SK-N-SH (cell line): ENCODE data around the gene TRAF4. TPM values are rescaled to one million over a fixed set of nuclear protein-coding genes. Genes with fewer than 3 reads are reported as not detected.
"Not testable (repeated sequence)": the region's sequence is repeated elsewhere in the genome, so short reads cannot be mapped to it uniquely, and the experiment has no call there.

Experiments
- CTCF ChIA-PET: fragments of 300-600, 350-600 bp; formaldehyde crosslinking; extraction: SDS; loops from one replicate; lab custom pipeline; 2021; lab: Yijun Ruan, JAX
- POLR2A ChIA-PET: fragments of 350-600 bp; sonication (Branson Sonifier 250); formaldehyde crosslinking; extraction: SDS; loops from one replicate; lab custom pipeline; 2020; ENCODE audit warnings: antibody characterized with exemption, inconsistent platforms; lab: Yijun Ruan, JAX
- DNase-seq: peaks from one replicate; pipeline ENCODE4 v3.0.0; 2012
- H2AFZ ChIP-seq: fragments of 200-600 bp; sonication (generic); 2 replicates; pipeline ENCODE4 v1.8.1; 2016; ENCODE audit warnings: antibody characterized with exemption, mild to moderate bottlenecking, low read depth
- H3F3A ChIP-seq: fragments of 200-600 bp; sonication (generic); replicated peaks from 2 replicates; pipeline ENCODE3; 2016; ENCODE audit warnings: antibody characterized with exemption, mild to moderate bottlenecking; ENCODE audit not compliant: insufficient read depth
- H3K27ac ChIP-seq, 2 experiments: fragments of 200-500 bp in 1 of 2; fragments of 200-600 bp in 1 of 2; sonication (Bioruptor generic) in 1 of 2; sonication (generic), shearing (Covaris generic) in 1 of 2; 2 replicates each; pipeline versions ENCODE4 v1.5.1 to v1.6.1; 2014 to 2016; ENCODE audit warnings: low read depth in 2 of 2, inconsistent platforms in 1 of 2, low read length in 1 of 2, mild to moderate bottlenecking in 1 of 2, mixed read lengths in 1 of 2
- H3K27me3 ChIP-seq: fragments of 200-600 bp; sonication (generic), shearing (Covaris generic); 2 replicates; pipeline ENCODE4 v1.6.1; 2016; ENCODE audit warnings: mixed run types; ENCODE audit not compliant: insufficient read depth
- H3K36me3 ChIP-seq, 2 experiments: fragments of 200-500 bp in 1 of 2; fragments of 200-600 bp in 1 of 2; sonication (Bioruptor generic) in 1 of 2; sonication (generic) in 1 of 2; replicated peaks in 1 of 2; 2 replicates each; pipeline versions ENCODE3 to v1.5.1; 2014 to 2016; ENCODE audit warnings: low read length in 1 of 2, mild to moderate bottlenecking in 1 of 2; ENCODE audit not compliant: insufficient read depth in 2 of 2, control insufficient read depth in 1 of 2
- H3K4me1 ChIP-seq, 2 experiments: fragments of 200-500 bp in 1 of 2; fragments of 200-600 bp in 1 of 2; sonication (Bioruptor generic) in 1 of 2; sonication (generic), shearing (Covaris generic) in 1 of 2; 2 replicates each; pipeline versions ENCODE4 v1.5.1 to v1.6.1; 2014 to 2016; ENCODE audit warnings: low read depth in 1 of 2, low read length in 1 of 2, mixed run types in 1 of 2; ENCODE audit not compliant: insufficient read depth in 2 of 2, control insufficient read depth in 1 of 2
- H3K4me2 ChIP-seq: fragments of 200-600 bp; sonication (generic), shearing (Covaris generic); 2 replicates; pipeline ENCODE4 v1.6.1; 2017; ENCODE audit warnings: mixed run types
- H3K4me3 ChIP-seq, 2 experiments: fragments of 200-500 bp in 1 of 2; fragments of 200-600 bp in 1 of 2; sonication (Bioruptor generic) in 1 of 2; sonication (generic), shearing (Covaris generic) in 1 of 2; 2 replicates each; pipeline versions ENCODE4 v1.5.1 to v1.8.1; 2014 to 2016; ENCODE audit warnings: low read depth in 2 of 2, inconsistent platforms in 1 of 2, low read length in 1 of 2, mild to moderate bottlenecking in 1 of 2, mixed read lengths in 1 of 2, moderate library complexity in 1 of 2
- H3K79me2 ChIP-seq: fragments of 200-600 bp; sonication (generic); 2 replicates; pipeline ENCODE4 v1.8.1; 2017; ENCODE audit warnings: mild to moderate bottlenecking; ENCODE audit not compliant: insufficient read depth
- H3K9ac ChIP-seq: fragments of 200-600 bp; sonication (generic); 2 replicates; pipeline ENCODE4 v1.6.1; 2017; ENCODE audit warnings: mixed run types
- H3K9me2 ChIP-seq: fragments of 200-600 bp; sonication (generic); 2 replicates; pipeline ENCODE4 v1.6.1; 2017; ENCODE audit warnings: mixed run types
- H3K9me3 ChIP-seq: fragments of 200-600 bp; sonication (generic); 2 replicates; pipeline ENCODE4 v1.6.1; 2017; ENCODE audit warnings: mixed run types, mild to moderate bottlenecking, moderate library complexity
- H4K20me1 ChIP-seq: fragments of 200-600 bp; sonication (generic); 2 replicates; pipeline ENCODE4 v1.6.1; 2017; ENCODE audit warnings: mild to moderate bottlenecking, mixed run types; ENCODE audit not compliant: insufficient read depth
- CHD2 ChIP-seq: fragments of 150-350 bp; IDR thresholded peaks from 2 replicates; pipeline ENCODE4 v1.6.1; 2018; ENCODE audit warnings: low read length; ENCODE audit not compliant: partially characterized antibody
- FOXJ3 ChIP-seq: sonication (generic); formaldehyde crosslinking; IDR thresholded peaks from 2 replicates; pipeline ENCODE4 v1.5.1; 2020; ENCODE audit warnings: mild to moderate bottlenecking, missing genetic modification reagents
- GATA2 ChIP-seq: sonication (generic); formaldehyde crosslinking; IDR thresholded peaks from 2 replicates; pipeline ENCODE4 v1.5.0; 2020; ENCODE audit warnings: mild to moderate bottlenecking, missing genetic modification reagents
- JUND ChIP-seq: IDR thresholded peaks from 2 replicates; pipeline ENCODE4 v1.4.0; 2012
- MEF2A ChIP-seq: IDR thresholded peaks from 2 replicates; pipeline ENCODE4 v1.4.0; 2012; ENCODE audit warnings: low read depth, borderline replicate concordance
- MXI1 ChIP-seq: IDR thresholded peaks from 2 replicates; pipeline ENCODE4 v1.6.1; 2012; ENCODE audit warnings: mild to moderate bottlenecking, low read depth, low read length, improper control_type of control experiment
- POLR2AphosphoS5 ChIP-seq: IDR thresholded peaks from 2 replicates; pipeline ENCODE4 v1.6.1; 2012; ENCODE audit warnings: low read depth, low read length
- RCOR1 ChIP-seq: fragments of 150-350 bp; IDR thresholded peaks from 2 replicates; pipeline ENCODE4 v1.6.1; 2017; ENCODE audit warnings: antibody characterized with exemption, low read length
- TCF12 ChIP-seq: IDR thresholded peaks from 2 replicates; pipeline ENCODE4 v1.4.0; 2012
- WGBS: methylation state at CpG from one replicate; pipeline ENCODE4 v1.1.6; 2017; ENCODE audit warnings: low lambda C conversion rate; 5-methylcytosine and 5-hydroxymethylcytosine counted together
- polyA plus RNA-seq, 3 experiments: library from polyadenylated mRNA; depleted of rRNA; stranded (reverse); fragments of >200 nt; gene quantifications; 2 replicates each; pipeline ENCODE4 v1.2.3, GENCODE V29; 2012
- TF ChIP-seq, protein P1 (sequence below): IDR thresholded peaks from 2 replicates; pipeline ENCODE4 v1.4.0; 2012; ENCODE audit warnings: low read depth, borderline replicate concordance
- TF ChIP-seq, protein P2 (sequence below): fragments of 150-350 bp; IDR thresholded peaks from 2 replicates; pipeline ENCODE4 v1.6.1; 2017; ENCODE audit warnings: antibody characterized with exemption, low read length, low read depth, borderline replicate concordance
- TF ChIP-seq, protein P3 (sequence below): fragments of 150-350 bp; IDR thresholded peaks from 2 replicates; pipeline ENCODE4 v1.6.1; 2016; ENCODE audit warnings: mild to moderate bottlenecking, low read depth, low read length

TRAF4 gene
- polyA plus RNA-seq, 1 of the 3 experiments (the other 2 are of a cell fraction): 95.7 TPM

DNA sequence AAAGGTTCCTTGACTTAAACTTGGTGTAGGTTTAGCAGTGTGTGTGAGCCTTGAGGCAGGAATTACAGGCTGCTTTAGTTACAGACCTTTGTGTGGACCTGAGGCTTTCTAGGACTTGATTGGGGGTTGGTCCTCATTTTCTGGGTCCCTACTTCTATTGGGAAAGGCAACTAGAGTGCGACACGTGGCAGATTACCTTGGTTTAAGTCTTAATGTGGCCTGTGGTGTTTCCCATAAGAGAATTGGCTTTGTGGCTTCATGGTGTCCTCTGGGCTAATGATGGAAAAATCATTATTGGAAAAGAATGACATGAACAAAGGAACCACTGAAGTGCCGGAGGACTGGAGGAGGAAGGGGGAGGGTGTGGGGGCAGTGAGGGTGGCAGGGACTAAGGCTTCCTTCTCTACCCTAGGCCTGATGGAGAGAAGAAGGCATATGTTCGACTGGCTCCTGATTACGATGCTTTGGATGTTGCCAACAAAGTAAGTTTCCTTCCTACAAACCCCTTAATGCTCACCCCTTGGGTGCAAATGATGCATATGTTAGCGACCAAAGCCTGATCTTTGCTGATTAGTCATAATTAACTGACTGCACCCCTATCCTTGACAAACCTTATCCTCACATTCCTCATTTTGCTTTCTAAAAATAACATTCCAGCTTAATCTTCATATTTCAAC lies 20.5 kb upstream of the TRAF4 start:
- Histone ChIP-seq H3F3A (peaks cover 75% of the 10 kb centered on the region), H3K27ac (peak overlapping the region; percentile 12 to 86; a peak in 1 of 4 replicates), H3K9me3 (no peaks in the 10 kb centered on the region), H3K79me2 (peaks cover 36% of the 10 kb centered on the region), H3K36me3 (peaks cover 38 to 41% of the 10 kb centered on the region in 2 experiments), H2AFZ (no peak overlapping the region), H3K4me2 (peak overlapping the region; percentile 92; the same call in 1 of the 2 replicates), H3K4me3 (no peak overlapping the region), H3K9me2 (no peaks in the 10 kb centered on the region), H4K20me1 (peaks cover 36% of the 10 kb centered on the region), H3K27me3 (no peaks in the 10 kb centered on the region), H3K9ac (no peak overlapping the region; the same call in 1 of the 2 replicates), H3K4me1 (peaks cover 16 to 42% of the 10 kb centered on the region in 2 experiments)
- POLR2A ChIA-PET: no interaction called here
- CTCF ChIA-PET: interaction anchor here (11.1 kb wide), 1 partner anchor 25 kb away, joined by 612 read pairs; the partner anchor contains the start of gene TRAF4
- WGBS: 89% methylated on average over 6 of the region's 6 CpGs
- no peak for DNase-seq
- TF ChIP-seq GATA2 (no peak), POLR2AphosphoS5 (0 out of 2 replicates have a peak, but pooled peaks have one; percentile 15)

DNA sequence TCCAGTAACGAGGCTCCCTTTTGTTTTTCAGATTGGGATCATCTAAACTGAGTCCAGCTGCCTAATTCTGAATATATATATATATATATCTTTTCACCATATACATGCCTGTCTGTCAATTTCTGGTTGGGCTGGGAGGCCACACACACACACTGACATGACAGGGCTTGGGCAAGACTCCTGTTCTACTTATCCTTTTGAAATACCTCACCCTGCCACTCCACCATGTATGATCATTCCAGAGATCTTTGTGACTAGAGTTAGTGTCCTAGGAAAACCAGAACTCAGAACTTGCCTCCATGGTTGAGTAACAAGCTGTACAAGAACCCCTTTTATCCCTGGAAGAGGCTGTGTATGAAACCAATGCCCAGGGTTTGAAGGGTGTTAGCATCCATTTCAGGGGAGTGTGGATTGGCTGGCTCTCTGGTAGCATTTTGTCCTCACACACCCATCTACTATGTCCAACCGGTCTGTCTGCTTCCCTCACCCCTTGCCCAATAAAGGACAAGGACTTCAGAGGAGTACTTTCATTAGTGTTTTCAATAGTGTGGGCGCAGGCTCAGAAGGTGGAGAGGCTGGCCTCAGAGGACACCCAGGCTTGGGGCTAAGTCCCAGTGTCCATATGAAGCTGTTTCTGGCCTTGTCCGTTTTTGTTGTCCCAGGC lies 19.8 kb upstream of the TRAF4 start:
- Histone ChIP-seq H4K20me1 (peaks cover 36% of the 10 kb centered on the region), H3K4me1 (peaks cover 16 to 42% of the 10 kb centered on the region in 2 experiments), H3F3A (peaks cover 73% of the 10 kb centered on the region), H3K36me3 (peaks cover 38 to 41% of the 10 kb centered on the region in 2 experiments), H3K27ac (peak overlapping the region in 1 of 2 experiments; percentile 72; a peak in 2 of 4 replicates), H3K79me2 (peaks cover 36% of the 10 kb centered on the region)
- H3K4me3 ChIP-seq, H3K27me3 ChIP-seq, DNase-seq, H2AFZ ChIP-seq, H3K9me2 ChIP-seq, H3K9ac ChIP-seq, H3K9me3 ChIP-seq, H3K4me2 ChIP-seq: not testable (repeated sequence)
- 92% methylated on average over 4 of the region's 4 CpGs for WGBS
- ChIA-PET CTCF (interaction anchor here (0.7 to 11.1 kb wide), 6 partner anchors 11 to 229 kb away, joined by 3 to 612 read pairs (median 30); partner anchors contain the start of genes PHF12 and TRAF4), POLR2A (interaction anchor here (0.6 kb wide), 1 partner anchor 15 kb away, joined by 3 read pairs; no protein-coding TSS in a partner anchor)

DNA sequence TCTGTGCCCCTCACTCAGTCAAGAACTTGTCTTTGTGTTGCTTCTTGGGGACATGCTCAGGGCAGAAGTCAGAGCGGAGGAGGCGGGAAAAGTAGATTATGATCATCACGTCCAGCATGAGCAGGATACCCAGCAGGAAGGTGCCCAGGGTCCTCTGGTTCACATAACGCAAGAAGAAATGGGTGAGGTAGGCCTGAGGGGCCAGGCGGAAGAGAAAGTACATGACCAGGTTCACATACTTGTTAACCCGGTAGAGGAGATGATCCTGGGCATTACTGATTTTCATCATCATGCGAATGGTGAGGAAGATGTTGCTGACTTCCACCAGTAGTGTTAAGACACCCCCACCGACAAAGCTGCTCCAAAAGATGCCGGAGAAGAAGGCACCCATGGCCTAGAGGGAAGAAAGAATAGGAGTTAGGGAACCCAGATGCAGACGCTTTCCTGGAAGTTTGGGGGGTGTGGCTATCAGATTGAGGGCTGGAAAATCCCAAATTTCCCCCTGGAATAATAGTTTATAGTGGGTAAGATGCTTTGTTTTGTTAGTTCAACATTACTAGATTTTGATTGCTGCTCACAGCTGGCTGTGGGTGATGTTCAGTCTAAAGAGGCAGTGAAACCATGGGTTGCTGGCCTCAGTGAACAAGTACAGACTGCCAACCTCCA lies 19.2 kb upstream of the TRAF4 start:
- Histone ChIP-seq H3K36me3 (peaks cover 38 to 41% of the 10 kb centered on the region in 2 experiments), H3K4me3 (no peak overlapping the region), H3K9me2 (no peaks in the 10 kb centered on the region), H3F3A (peaks cover 73% of the 10 kb centered on the region), H4K20me1 (peaks cover 36% of the 10 kb centered on the region), H3K4me1 (peaks cover 16 to 42% of the 10 kb centered on the region in 2 experiments), H3K79me2 (peaks cover 36% of the 10 kb centered on the region), H3K27me3 (no peaks in the 10 kb centered on the region), H3K27ac (peak overlapping the region; percentile 72 to 88), H2AFZ (no peak overlapping the region), H3K4me2 (peak overlapping the region; percentile 99), H3K9me3 (no peaks in the 10 kb centered on the region), H3K9ac (peak overlapping the region; percentile 71; the same call in 1 of the 2 replicates)
- whole genome bisulfite sequencing: 80% methylated on average over 10 of the region's 10 CpGs
- no peak for DNase-seq
- POLR2A ChIA-PET: interaction anchor here (0.6 to 4.5 kb wide), 3 partner anchors 16 to 25 kb away, joined by 3 to 52 read pairs (median 4); partner anchors contain the start of gene TRAF4
- CTCF ChIA-PET: interaction anchor here (0.7 to 11.1 kb wide), 14 partner anchors 8 to 392 kb away, joined by 3 to 612 read pairs (median 4); partner anchors contain the start of genes PHF12, PROCA1, SDF2 and SUPT6H
- TF ChIP-seq RCOR1 (no peak), CHD2 (no peak), POLR2AphosphoS5 (no peak; the same call in 1 of the 2 replicates), FOXJ3 (CRISPR knock-in tag) (no peak), TCF12 (no peak), GATA2 (no peak), MEF2A (no peak), MXI1 (no peak), JUND (no peak)
- TF ChIP-seq, protein P1, sequence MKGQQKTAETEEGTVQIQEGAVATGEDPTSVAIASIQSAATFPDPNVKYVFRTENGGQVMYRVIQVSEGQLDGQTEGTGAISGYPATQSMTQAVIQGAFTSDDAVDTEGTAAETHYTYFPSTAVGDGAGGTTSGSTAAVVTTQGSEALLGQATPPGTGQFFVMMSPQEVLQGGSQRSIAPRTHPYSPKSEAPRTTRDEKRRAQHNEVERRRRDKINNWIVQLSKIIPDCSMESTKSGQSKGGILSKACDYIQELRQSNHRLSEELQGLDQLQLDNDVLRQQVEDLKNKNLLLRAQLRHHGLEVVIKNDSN: no peak
- TF ChIP-seq, protein P2, sequence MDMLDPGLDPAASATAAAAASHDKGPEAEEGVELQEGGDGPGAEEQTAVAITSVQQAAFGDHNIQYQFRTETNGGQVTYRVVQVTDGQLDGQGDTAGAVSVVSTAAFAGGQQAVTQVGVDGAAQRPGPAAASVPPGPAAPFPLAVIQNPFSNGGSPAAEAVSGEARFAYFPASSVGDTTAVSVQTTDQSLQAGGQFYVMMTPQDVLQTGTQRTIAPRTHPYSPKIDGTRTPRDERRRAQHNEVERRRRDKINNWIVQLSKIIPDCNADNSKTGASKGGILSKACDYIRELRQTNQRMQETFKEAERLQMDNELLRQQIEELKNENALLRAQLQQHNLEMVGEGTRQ: no peak
- TF ChIP-seq, protein P3, sequence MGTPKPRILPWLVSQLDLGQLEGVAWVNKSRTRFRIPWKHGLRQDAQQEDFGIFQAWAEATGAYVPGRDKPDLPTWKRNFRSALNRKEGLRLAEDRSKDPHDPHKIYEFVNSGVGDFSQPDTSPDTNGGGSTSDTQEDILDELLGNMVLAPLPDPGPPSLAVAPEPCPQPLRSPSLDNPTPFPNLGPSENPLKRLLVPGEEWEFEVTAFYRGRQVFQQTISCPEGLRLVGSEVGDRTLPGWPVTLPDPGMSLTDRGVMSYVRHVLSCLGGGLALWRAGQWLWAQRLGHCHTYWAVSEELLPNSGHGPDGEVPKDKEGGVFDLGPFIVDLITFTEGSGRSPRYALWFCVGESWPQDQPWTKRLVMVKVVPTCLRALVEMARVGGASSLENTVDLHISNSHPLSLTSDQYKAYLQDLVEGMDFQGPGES: no peak
